HCT116 (cell line): ENCODE data around the gene ETF1. TPM values are rescaled to one million over a fixed set of nuclear protein-coding genes. Genes with fewer than 3 reads are reported as not detected.

ENCODE experiments used
- ATAC-seq: fragments of 200-7000 bp; cut with Tn5 transposase; 2 replicates; pipeline ENCODE4 v1.9.1; 2020; ENCODE audit warnings: mild to moderate bottlenecking, moderate library complexity
- BruUV-seq: library from RNA; stranded (reverse); fragments of 400-500 nt; replicated peaks from 2 replicates; lab custom pipeline; 2021; lab: Mats Ljungman, UMichigan
- CTCF ChIA-PET: fragments of 300-600 bp; sonication (Branson Sonifier 250); formaldehyde crosslinking; loops from one replicate; lab custom pipeline; 2021; ENCODE audit warnings: antibody characterized with exemption; lab: Charles Lee
- POLR2A ChIA-PET: fragments of 300-600, 350-600 bp; sonication (Branson Sonifier 250); formaldehyde crosslinking; loops from one replicate; lab custom pipeline; 2021; ENCODE audit warnings: antibody characterized with exemption; lab: Charles Lee
- RAD21 ChIA-PET, 2 experiments: fragments of 300-600 bp; sonication (Branson Sonifier 250); formaldehyde crosslinking; loops; one replicate each; lab custom pipeline; 2023; ENCODE audit warnings: low total read pairs in 2 of 2; ENCODE audit not compliant: uncharacterized antibody in 2 of 2, unreplicated experiment in 2 of 2, low non-redundant PET in 1 of 2; lab: Charles Lee
- DNase-seq: peaks from one replicate; pipeline ENCODE4 v3.0.0-alpha.2; 2010; ENCODE audit warnings: low read depth, low spot score
- H2AFZ ChIP-seq: fragments of 200-600 bp; shearing (Covaris generic), sonication (generic); 2 replicates; pipeline ENCODE4 v1.6.1; 2017; ENCODE audit warnings: low read depth, mixed run types, mixed read lengths, antibody characterized with exemption, low read length; ENCODE audit not compliant: poor library complexity, severe bottlenecking
- H3K27ac ChIP-seq: 2 replicates; pipeline ENCODE4 v1.5.1; 2012; ENCODE audit warnings: low read depth, low read length
- H3K27me3 ChIP-seq: fragments of 200-600 bp; sonication (generic); 2 replicates; pipeline ENCODE4 v1.6.1; 2016; ENCODE audit warnings: mixed run types, low read length, mixed read lengths; ENCODE audit not compliant: insufficient read depth
- H3K36me3 ChIP-seq, 2 experiments: fragments of 200-500 bp in 1 of 2; fragments of 200-600 bp in 1 of 2; sonication (Bioruptor generic) in 1 of 2; sonication (generic) in 1 of 2; 2 replicates each; pipeline versions ENCODE4 v1.5.1 to v1.6.1; 2014 to 2016; ENCODE audit warnings: low read length in 2 of 2, inconsistent platforms in 1 of 2, mixed read lengths in 1 of 2, mixed run types in 1 of 2; ENCODE audit not compliant: insufficient read depth in 2 of 2, control insufficient read depth in 1 of 2
- H3K4me1 ChIP-seq, 2 experiments: fragments of 200-600 bp in 1 of 2; sonication (generic) in 1 of 2; 2 replicates each; pipeline versions ENCODE4 v1.5.1 to v1.6.1; 2012 to 2017; ENCODE audit warnings: low read length in 2 of 2, inconsistent platforms in 1 of 2, mild to moderate bottlenecking in 1 of 2, mixed read lengths in 1 of 2, mixed run types in 1 of 2, moderate library complexity in 1 of 2; ENCODE audit not compliant: insufficient read depth in 2 of 2, control insufficient read depth in 1 of 2
- H3K4me2 ChIP-seq: fragments of 200-600 bp; sonication (generic); 2 replicates; pipeline ENCODE4 v1.6.1; 2017; ENCODE audit warnings: mixed run types, low read length, mixed read lengths
- H3K4me3 ChIP-seq, 2 experiments: fragments of 200-600 bp in 1 of 2; sonication (generic) in 1 of 2; replicated peaks in 1 of 2; 2 replicates each; pipeline ENCODE4 v1.5.1; 2011 to 2016; ENCODE audit warnings: low read length in 2 of 2, control low read depth in 1 of 2, low read depth in 1 of 2, mild to moderate bottlenecking in 1 of 2, mixed read lengths in 1 of 2, mixed run types in 1 of 2
- H3K79me2 ChIP-seq: fragments of 200-600 bp; sonication (generic); 2 replicates; pipeline ENCODE4 v1.6.1; 2017; ENCODE audit warnings: mild to moderate bottlenecking, mixed run types, low read length, moderate library complexity, mixed read lengths; ENCODE audit not compliant: insufficient read depth
- H3K9ac ChIP-seq: fragments of 200-600 bp; sonication (generic); 2 replicates; pipeline ENCODE4 v1.6.1; 2016; ENCODE audit warnings: low read length, mixed read lengths
- H3K9me2 ChIP-seq: fragments of 200-600 bp; sonication (generic), shearing (Covaris generic); 2 replicates; pipeline ENCODE4 v1.6.1; 2017; ENCODE audit warnings: mixed run types, mild to moderate bottlenecking, moderate library complexity; ENCODE audit not compliant: insufficient read depth
- H3K9me3 ChIP-seq, 2 experiments: fragments of 200-500 bp in 1 of 2; fragments of 200-600 bp in 1 of 2; sonication (Bioruptor generic) in 1 of 2; sonication (generic) in 1 of 2; 2 replicates each; pipeline ENCODE4 v1.6.1; 2014 to 2017; ENCODE audit warnings: low read length in 2 of 2, mixed read lengths in 2 of 2, inconsistent platforms in 1 of 2, low read depth in 1 of 2, mild to moderate bottlenecking in 1 of 2, mixed run types in 1 of 2, moderate library complexity in 1 of 2; ENCODE audit not compliant: control insufficient read depth in 1 of 2, insufficient read depth in 1 of 2
- H4K20me1 ChIP-seq: fragments of 200-600 bp; sonication (generic), shearing (Covaris generic); 2 replicates; pipeline ENCODE4 v1.6.1; 2017; ENCODE audit warnings: mixed run types, mild to moderate bottlenecking, moderate library complexity; ENCODE audit not compliant: insufficient read depth
- ATF3 ChIP-seq: IDR thresholded peaks from 2 replicates; pipeline ENCODE4 v1.6.1; 2012
- CBX3 ChIP-seq: IDR thresholded peaks from 2 replicates; pipeline ENCODE4 v1.6.1; 2012; ENCODE audit warnings: low read depth
- CEBPB ChIP-seq: IDR thresholded peaks from 2 replicates; pipeline ENCODE4 v1.6.1; 2012; ENCODE audit warnings: low read depth
- EGR1 ChIP-seq: IDR thresholded peaks from 2 replicates; pipeline ENCODE4 v1.6.1; 2012; ENCODE audit warnings: low read depth
- ELF1 ChIP-seq: IDR thresholded peaks from 2 replicates; pipeline ENCODE4 v1.6.1; 2012; ENCODE audit warnings: low read depth, borderline replicate concordance
- EZH2phosphoT487 ChIP-seq: fragments of 200-600 bp; IDR thresholded peaks from 2 replicates; pipeline ENCODE4 v1.6.1; 2018; ENCODE audit warnings: antibody characterized with exemption, borderline replicate concordance
- FOSL1 ChIP-seq: IDR thresholded peaks from 2 replicates; pipeline ENCODE4 v1.6.1; 2012; ENCODE audit warnings: low read depth
- MAX ChIP-seq: IDR thresholded peaks from 2 replicates; pipeline ENCODE4 v1.6.1; 2012
- POLR2A ChIP-seq: IDR thresholded peaks from 2 replicates; pipeline ENCODE4 v1.7.0; 2011; ENCODE audit warnings: borderline replicate concordance; ENCODE audit not compliant: insufficient read depth, insufficient read length; ENCODE audit errors: extremely low read depth
- RAD21 ChIP-seq: IDR thresholded peaks from 2 replicates; pipeline ENCODE4 v1.6.1; 2012; ENCODE audit warnings: low read depth, mild to moderate bottlenecking
- REST ChIP-seq: IDR thresholded peaks from 2 replicates; pipeline ENCODE4 v1.6.1; 2012; ENCODE audit warnings: low read depth
- SIN3A ChIP-seq: IDR thresholded peaks from 2 replicates; pipeline ENCODE4 v1.6.1; 2012; ENCODE audit warnings: low read depth
- SP1 ChIP-seq: IDR thresholded peaks from 2 replicates; pipeline ENCODE4 v1.6.1; 2012; ENCODE audit warnings: low read depth
- YY1 ChIP-seq: IDR thresholded peaks from 2 replicates; pipeline ENCODE4 v1.6.1; 2011; ENCODE audit warnings: low read length, low read depth, moderate library complexity, mild to moderate bottlenecking; ENCODE audit not compliant: insufficient replicate concordance; ENCODE audit errors: extremely low read depth
- intact Hi-C: fragments of 100-400 bp; cut with micrococcal nuclease; formaldehyde crosslinking; loops from 2 replicates; pipeline ENCODE4 v1.10.0; 2022
- total RNA-seq: library from RNA; stranded (reverse); gene quantifications from one replicate; pipeline ENCODE4 v1.2.1, GENCODE V29; 2021; ENCODE audit not compliant: unreplicated experiment

The ETF1 gene
- total RNA-seq, 1 experiment from 2014 or later = 178 TPM

GRCh38 chr5:138566792-138567191 is 23.8 kb upstream of the ETF1 start:
- intact Hi-C loops = no loop called here
- BruUV-seq = no TSS peak

More at GRCh38 chr5:138566792-138567191, 23.8 kb upstream of the ETF1 start:
- ChIA-PET RAD21 (no interaction called here), CTCF (no interaction called here), POLR2A (interaction anchor here (0.7 to 3.3 kb wide), 5 partner anchors 9 to 139 kb away, joined by 3 to 11 read pairs (median 8); partner anchors contain the start of gene HSPA9)
- H3K4me2 ChIP-seq = no peak overlapping the region
- no peak overlapping the region for H3K4me3 ChIP-seq
- ATAC-seq (no peak), DNase-seq (no peak)
- no peak overlapping the region for H3K27ac ChIP-seq
- no peak overlapping the region for H3K9ac ChIP-seq
- H3K9me3 ChIP-seq = no peaks in the 10 kb centered on the region
- H2AFZ ChIP-seq = no peak overlapping the region
- TF ChIP-seq RAD21 (no peak), POLR2A (no peak), ELF1 (no peak), SP1 (no peak), EZH2phosphoT487 (no peak), SIN3A (no peak), REST (no peak), EGR1 (no peak), CEBPB (no peak), MAX (no peak), CBX3 (no peak), YY1 (no peak), FOSL1 (no peak), ATF3 (no peak)
- H3K36me3 ChIP-seq = peaks cover 80 to 87% of the 10 kb centered on the region in 2 experiments
- H3K27me3 ChIP-seq = no peaks in the 10 kb centered on the region
- peaks cover 97% of the 10 kb centered on the region for H3K79me2 ChIP-seq
- H3K4me1 ChIP-seq = no peaks in the 10 kb centered on the region
- peaks cover 33% of the 10 kb centered on the region; the same call in 1 of the 2 replicates for H4K20me1 ChIP-seq
- H3K9me2 ChIP-seq = no peaks in the 10 kb centered on the region
